Measurements from ENCODE around the gene AP3B2.

Gene AP3B2

DNA sequence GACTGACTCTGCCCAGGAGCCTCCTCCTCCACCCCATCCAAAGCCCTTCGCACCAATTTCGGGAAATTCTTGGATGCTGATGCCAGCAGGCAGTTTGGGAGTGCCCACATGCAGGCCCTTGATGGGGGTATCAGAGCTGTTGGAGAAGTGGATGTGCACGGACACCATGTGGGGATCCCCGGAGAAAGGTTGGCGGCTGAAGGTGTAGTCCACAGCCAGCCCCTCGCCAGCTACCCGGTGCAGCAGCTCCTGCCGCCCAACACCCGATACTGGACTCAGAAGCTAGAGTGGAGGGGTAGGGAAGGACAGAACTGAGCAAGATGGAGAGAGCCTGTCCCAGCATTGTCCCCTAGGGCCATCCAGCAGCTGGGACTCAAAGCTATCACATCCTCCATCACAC lies 47.0 kb downstream of the AP3B2 start:
- Histone ChIP-seq H3K9ac (ENCODE audit: low read length) (no peak overlapping the region), H3K9me3 (ENCODE audit: low read length) (no peaks in the 10 kb centered on the region), H3K27ac (ENCODE audit: low read depth, low read length) (no peak overlapping the region), H3K27me3 (ENCODE audit: control insufficient read depth in 1 of 2, insufficient read depth in 2 of 2, low read length in 2 of 2) (no peaks in the 10 kb centered on the region), H3K4me1 (ENCODE audit: insufficient read depth, low read length) (no peaks in the 10 kb centered on the region), H3K36me3 (ENCODE audit: insufficient read depth, low read length) (no peaks in the 10 kb centered on the region), H3K4me3 (ENCODE audit: low read depth in 1 of 2, low read length in 2 of 2) (no peak overlapping the region)

DNA sequence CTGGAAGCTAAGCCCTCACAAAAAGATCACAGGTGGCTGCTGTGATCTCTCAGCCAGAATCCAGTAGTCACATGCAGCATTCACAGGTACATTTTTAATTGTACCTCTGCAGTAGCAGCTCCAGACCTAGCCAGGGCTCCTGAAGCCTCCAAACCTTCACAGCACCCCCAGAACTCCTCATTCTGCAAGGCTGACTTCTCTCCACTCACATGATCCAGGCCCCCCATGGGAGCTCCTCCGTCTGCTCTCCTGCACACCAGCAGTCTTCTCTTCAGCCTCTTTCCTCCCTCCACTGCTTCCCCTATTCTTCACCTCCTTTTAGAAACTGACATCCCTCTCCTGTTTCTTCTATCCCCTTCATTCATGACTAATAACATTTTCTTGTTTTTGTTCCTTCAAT lies 49.3 kb downstream of the AP3B2 start:
- no peak overlapping the region for H3K27ac ChIP-seq (ENCODE audit: low read depth, low read length)
- no peaks in the 10 kb centered on the region for H3K36me3 ChIP-seq (ENCODE audit: insufficient read depth, low read length)
- H3K9me3 ChIP-seq (ENCODE audit: low read length) = no peaks in the 10 kb centered on the region
- no peak overlapping the region for H3K4me3 ChIP-seq (ENCODE audit: low read depth in 1 of 2, low read length in 2 of 2)
- H3K27me3 ChIP-seq (ENCODE audit: control insufficient read depth in 1 of 2, insufficient read depth in 2 of 2, low read length in 2 of 2) = no peaks in the 10 kb centered on the region
- no peaks in the 10 kb centered on the region for H3K4me1 ChIP-seq (ENCODE audit: insufficient read depth, low read length)
- no peak overlapping the region for H3K9ac ChIP-seq (ENCODE audit: low read length)

DNA sequence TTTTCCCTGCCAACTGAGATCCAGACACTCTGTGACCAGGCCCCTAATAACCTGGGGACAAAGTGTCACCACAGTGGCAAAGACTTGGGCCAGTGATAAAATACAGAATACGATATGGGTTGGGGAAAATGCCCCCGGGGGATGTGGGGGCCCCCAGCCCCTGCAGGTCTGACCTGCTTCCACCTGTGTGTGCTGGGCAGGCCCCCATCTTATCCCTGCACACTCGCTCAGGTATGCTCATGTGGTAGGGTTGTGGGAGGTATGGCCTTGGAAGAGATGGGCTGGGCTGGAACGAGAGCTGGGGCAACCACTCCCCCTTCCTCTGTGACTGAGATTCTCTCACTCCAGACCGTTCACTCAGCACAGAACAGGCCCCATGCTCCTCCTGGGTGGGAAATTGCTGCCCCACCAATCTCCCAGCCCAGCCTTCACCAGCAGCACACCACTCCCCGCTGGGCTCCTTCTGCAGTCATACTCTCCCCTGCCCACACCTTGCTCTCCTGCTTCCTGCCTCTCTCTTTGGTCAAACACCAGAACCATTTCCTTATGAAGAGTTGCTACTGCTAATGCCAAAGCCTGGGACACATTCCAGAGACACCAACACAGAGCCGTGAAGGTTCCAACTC lies 52.9 kb downstream of the AP3B2 start:
- H3K4me3 ChIP-seq (ENCODE audit: low read depth in 1 of 2, low read length in 2 of 2) = no peak overlapping the region
- H3K27me3 ChIP-seq (ENCODE audit: control insufficient read depth in 1 of 2, insufficient read depth in 2 of 2, low read length in 2 of 2) = no peaks in the 10 kb centered on the region
- H3K9me3 ChIP-seq (ENCODE audit: low read length) = no peaks in the 10 kb centered on the region
- H3K27ac ChIP-seq (ENCODE audit: low read depth, low read length) = no peak overlapping the region
- H3K36me3 ChIP-seq (ENCODE audit: insufficient read depth, low read length) = no peaks in the 10 kb centered on the region
- H3K4me1 ChIP-seq (ENCODE audit: insufficient read depth, low read length) = no peaks in the 10 kb centered on the region
- H3K9ac ChIP-seq (ENCODE audit: low read length) = no peak overlapping the region

DNA sequence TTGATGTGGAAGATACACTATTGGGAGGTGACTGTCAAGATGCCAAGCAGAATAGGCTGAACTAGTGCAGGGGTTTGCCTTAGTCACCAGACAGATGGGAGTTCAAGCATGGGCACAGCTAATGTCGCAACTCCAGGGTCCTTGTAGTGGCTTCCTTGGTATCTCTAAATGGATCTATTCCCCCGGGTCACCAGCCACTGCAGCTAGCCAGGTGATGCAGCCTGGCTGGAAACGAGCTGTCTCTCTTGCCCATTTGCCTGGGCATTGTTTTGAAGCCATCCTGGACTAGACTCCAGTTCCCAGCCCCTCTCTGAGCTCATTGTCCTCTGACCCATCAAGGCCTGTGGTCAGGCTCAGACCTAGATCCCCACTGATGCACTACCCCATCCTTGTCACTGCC lies 54.1 kb downstream of the AP3B2 start:
- Histone ChIP-seq H3K4me3 (ENCODE audit: low read depth in 1 of 2, low read length in 2 of 2) (no peak overlapping the region), H3K36me3 (ENCODE audit: insufficient read depth, low read length) (no peaks in the 10 kb centered on the region), H3K27me3 (ENCODE audit: control insufficient read depth in 1 of 2, insufficient read depth in 2 of 2, low read length in 2 of 2) (no peaks in the 10 kb centered on the region), H3K9ac (ENCODE audit: low read length) (no peak overlapping the region), H3K4me1 (ENCODE audit: insufficient read depth, low read length) (no peaks in the 10 kb centered on the region), H3K27ac (ENCODE audit: low read depth, low read length) (no peak overlapping the region), H3K9me3 (ENCODE audit: low read length) (no peaks in the 10 kb centered on the region)

DNA sequence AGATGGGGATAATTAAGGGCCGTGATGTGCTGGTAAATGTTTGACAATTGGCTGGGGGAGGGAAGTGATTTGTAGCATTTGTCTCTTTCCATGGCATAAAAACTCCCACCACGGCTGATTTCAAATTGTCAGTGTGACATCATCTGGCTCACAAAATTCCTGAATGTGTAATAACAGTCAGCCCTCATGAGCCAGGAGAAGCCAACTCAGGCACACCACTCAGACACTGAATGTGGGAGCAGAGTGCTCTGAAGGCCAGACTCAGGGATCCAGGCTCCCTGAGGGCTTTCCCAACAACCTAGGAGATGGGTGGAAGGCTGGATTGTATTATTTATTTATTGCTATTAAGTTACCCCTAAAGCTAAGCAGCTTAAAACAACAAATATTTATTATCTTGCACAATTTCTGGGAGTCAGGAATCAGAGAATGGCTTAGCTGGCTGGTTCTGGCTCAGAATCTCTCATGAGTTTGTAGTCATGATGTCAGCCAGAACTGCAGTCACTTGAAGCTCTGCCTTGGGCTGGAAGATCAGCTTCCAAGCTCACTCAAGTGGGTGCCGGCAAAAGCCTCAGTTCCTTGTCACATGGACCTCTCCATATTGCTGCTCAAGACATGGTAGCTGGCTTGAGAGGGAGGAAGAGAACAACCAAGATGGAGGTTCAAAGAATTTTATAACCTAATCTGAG lies 56.0 kb downstream of the AP3B2 start:
- Histone ChIP-seq H3K9me3 (ENCODE audit: low read length) (no peaks in the 10 kb centered on the region), H3K27ac (ENCODE audit: low read depth, low read length) (no peak overlapping the region), H3K27me3 (ENCODE audit: control insufficient read depth in 1 of 2, insufficient read depth in 2 of 2, low read length in 2 of 2) (no peaks in the 10 kb centered on the region), H3K36me3 (ENCODE audit: insufficient read depth, low read length) (no peaks in the 10 kb centered on the region), H3K9ac (ENCODE audit: low read length) (no peak overlapping the region), H3K4me3 (ENCODE audit: low read depth in 1 of 2, low read length in 2 of 2) (no peak overlapping the region), H3K4me1 (ENCODE audit: insufficient read depth, low read length) (no peaks in the 10 kb centered on the region)

DNA sequence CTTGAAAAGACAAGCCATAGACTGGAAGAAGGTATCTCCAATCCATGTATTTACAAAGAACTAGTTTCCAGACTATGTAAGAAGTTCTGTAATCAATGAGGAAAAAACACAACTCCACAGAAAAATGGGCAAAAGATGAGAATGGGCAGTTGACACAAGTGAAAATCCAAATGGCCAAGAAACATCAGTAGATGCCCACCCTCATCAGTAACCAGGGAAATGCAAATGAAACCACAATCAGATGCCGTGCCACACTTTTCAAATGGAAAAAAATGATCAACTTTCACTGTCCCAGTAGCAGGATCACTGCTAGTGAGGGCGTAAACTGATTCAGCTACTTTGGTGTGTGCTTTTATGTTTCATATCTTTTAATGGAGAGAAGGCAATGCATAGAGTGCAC lies 58.0 kb downstream of the AP3B2 start:
- H3K36me3 ChIP-seq (ENCODE audit: insufficient read depth, low read length) = no peaks in the 10 kb centered on the region
- H3K4me1 ChIP-seq (ENCODE audit: insufficient read depth, low read length) = no peaks in the 10 kb centered on the region
- H3K9me3 ChIP-seq (ENCODE audit: low read length) = no peaks in the 10 kb centered on the region
- H3K27me3 ChIP-seq (ENCODE audit: control insufficient read depth in 1 of 2, insufficient read depth in 2 of 2, low read length in 2 of 2) = peaks cover 0 to 14% of the 10 kb centered on the region in 2 donors
- no peak overlapping the region for H3K4me3 ChIP-seq (ENCODE audit: low read depth in 1 of 2, low read length in 2 of 2)
- H3K27ac ChIP-seq (ENCODE audit: low read depth, low read length) = no peak overlapping the region
- H3K9ac ChIP-seq (ENCODE audit: low read length) = no peak overlapping the region

DNA sequence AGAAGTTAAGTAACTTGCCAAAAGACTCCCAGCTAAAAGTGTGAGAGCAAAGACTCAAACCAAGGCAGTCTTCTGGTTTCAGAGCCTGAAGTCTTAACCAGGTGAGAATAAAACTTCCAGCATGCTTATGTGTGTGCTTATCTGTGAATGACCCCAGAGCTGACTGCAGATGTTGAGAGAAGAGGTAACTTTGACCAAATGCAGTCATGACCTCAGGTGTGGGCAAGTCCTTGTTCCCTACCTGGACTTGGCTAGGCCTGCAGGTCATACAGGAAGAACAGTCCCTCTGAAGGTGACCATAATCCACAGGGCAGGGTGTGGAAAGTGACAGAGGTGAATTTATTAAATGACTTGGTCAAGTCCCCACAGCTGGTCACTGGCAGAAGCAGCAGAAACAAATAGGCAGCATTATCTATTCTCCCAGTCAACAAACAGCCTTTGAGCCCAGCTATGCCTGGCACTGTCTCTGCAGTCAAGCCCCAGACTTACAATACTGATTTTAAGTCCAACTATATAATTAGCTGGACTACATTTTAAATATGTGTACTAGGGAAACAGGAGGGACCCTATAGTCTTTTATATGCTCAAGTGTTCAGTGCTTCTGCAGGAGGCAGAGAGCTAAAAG lies 59.5 kb downstream of the AP3B2 start:
- H3K4me3 ChIP-seq (ENCODE audit: low read depth in 1 of 2, low read length in 2 of 2) = no peak overlapping the region
- H3K36me3 ChIP-seq (ENCODE audit: insufficient read depth, low read length) = no peaks in the 10 kb centered on the region
- peaks cover 5% of the 10 kb centered on the region for H3K4me1 ChIP-seq (ENCODE audit: insufficient read depth, low read length)
- no peak overlapping the region for H3K27ac ChIP-seq (ENCODE audit: low read depth, low read length)
- H3K9me3 ChIP-seq (ENCODE audit: low read length) = no peaks in the 10 kb centered on the region
- no peak overlapping the region for H3K9ac ChIP-seq (ENCODE audit: low read length)
- peaks cover 0 to 23% of the 10 kb centered on the region in 2 donors for H3K27me3 ChIP-seq (ENCODE audit: control insufficient read depth in 1 of 2, insufficient read depth in 2 of 2, low read length in 2 of 2)

DNA sequence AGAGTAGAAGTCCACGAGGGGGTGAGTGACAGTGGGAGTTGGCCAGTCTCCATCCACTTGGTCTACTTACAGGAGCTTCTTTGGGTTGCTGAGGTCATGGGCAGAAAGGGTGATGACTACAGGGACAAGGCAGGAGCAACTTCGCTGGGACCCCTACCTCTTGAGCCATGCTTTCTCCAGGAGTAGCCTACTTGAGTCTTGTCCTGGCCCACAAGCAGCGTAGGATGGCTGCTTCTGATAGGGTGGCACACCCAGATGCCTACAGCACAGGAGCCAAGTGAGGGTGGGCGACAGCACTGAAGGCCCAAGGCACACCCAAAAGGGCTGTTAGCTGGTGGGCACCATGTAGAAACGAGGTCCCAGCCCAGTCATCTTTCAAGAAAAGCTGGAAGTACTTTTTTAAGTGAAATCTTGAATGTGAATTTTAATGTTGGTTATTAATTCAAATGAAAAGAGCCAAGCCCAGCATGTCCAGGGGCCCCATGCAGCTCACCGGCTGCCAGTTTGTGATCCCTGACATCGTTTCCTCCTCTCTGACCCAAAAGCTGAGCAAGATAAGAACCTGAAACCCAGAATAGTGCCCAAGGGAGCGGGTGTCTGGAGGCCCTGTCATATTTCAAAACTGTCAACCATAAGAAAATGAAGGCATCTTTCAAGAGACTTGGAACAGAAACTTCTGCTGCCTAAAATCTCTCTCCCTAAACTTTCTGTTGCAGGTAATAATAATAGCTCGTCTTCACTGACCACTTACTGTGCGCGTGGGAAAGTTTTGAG lies 60.3 kb downstream of the AP3B2 start:
- peaks cover 5% of the 10 kb centered on the region for H3K4me1 ChIP-seq (ENCODE audit: insufficient read depth, low read length)
- no peaks in the 10 kb centered on the region for H3K9me3 ChIP-seq (ENCODE audit: low read length)
- no peak overlapping the region for H3K9ac ChIP-seq (ENCODE audit: low read length)
- H3K27ac ChIP-seq (ENCODE audit: low read depth, low read length) = no peak overlapping the region
- no peaks in the 10 kb centered on the region for H3K36me3 ChIP-seq (ENCODE audit: insufficient read depth, low read length)
- no peak overlapping the region for H3K4me3 ChIP-seq (ENCODE audit: low read depth in 1 of 2, low read length in 2 of 2)
- peaks cover 0 to 23% of the 10 kb centered on the region in 2 donors for H3K27me3 ChIP-seq (ENCODE audit: control insufficient read depth in 1 of 2, insufficient read depth in 2 of 2, low read length in 2 of 2)

DNA sequence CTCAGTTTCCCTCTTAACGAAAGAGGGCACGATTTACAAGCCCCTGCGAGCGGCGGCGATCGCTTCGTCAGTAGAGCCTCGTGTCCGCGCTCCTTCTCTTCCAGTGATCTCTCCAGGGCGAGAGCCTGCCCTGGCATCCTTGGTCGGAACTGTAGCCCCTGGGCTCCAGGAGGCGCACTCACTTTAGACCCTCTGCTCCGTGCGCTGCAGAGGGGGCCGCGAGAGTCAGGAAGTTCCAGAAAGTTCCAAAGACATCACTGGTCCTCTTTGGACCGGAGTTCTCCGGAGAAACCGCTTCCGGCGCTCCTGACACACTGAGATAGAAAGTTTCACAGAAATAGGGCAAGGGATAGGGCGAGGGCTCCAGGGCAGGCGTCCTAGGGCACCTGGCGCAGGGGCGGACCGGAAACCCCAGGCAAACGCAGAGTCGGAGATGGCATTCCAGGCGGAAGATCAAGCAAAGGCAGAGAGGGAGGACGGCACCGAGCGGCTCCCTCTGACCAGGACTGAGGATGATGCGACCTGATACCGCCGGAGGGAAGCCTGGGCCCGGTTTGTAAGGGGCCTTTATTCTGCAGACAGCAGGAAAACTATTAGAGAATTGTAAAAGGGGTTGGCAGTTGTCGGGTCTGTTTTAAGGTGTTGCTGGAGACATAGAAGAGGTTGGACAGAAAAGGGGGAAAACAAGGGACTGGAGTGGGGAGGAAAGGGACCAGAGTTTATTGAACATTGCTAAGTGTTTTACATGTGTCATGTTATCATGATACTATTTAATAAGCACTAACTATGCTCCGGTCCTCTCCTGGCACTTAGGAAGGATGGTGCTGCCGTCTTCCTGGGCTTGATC lies 61.2 kb downstream of the AP3B2 start:
- H3K36me3 ChIP-seq (ENCODE audit: insufficient read depth, low read length) = no peaks in the 10 kb centered on the region
- H3K27ac ChIP-seq (ENCODE audit: low read depth, low read length) = no peak overlapping the region
- peaks cover 0 to 23% of the 10 kb centered on the region in 2 donors for H3K27me3 ChIP-seq (ENCODE audit: control insufficient read depth in 1 of 2, insufficient read depth in 2 of 2, low read length in 2 of 2)
- peak overlapping the region; percentile 55 to 56 for H3K4me3 ChIP-seq (ENCODE audit: low read depth in 1 of 2, low read length in 2 of 2)
- no peak overlapping the region for H3K9ac ChIP-seq (ENCODE audit: low read length)
- H3K4me1 ChIP-seq (ENCODE audit: insufficient read depth, low read length) = peaks cover 5% of the 10 kb centered on the region
- H3K9me3 ChIP-seq (ENCODE audit: low read length) = no peaks in the 10 kb centered on the region

DNA sequence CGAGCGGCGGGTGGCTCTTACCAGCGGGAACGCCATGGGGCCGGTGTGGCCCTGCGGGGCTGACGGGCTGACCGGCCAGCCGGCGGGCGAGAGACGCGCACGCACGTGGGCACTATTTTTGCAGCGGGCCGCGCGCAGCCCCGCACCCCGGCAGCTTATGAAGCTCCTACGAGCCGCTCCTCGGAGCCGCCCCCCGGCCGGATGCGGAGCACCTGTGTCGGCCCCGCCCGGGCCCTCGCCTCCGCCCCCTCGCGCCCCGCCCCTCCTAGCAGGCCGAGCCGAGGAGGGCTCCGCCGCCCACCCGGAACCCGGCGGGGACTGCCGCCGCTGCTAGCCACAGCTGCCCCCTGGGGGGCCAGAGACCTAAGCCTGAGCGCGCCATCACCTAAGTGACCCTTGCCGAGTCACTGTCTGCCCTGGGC lies 61.8 kb downstream of the AP3B2 start:
- Histone ChIP-seq H3K9ac (ENCODE audit: low read length) (no peak overlapping the region), H3K4me1 (ENCODE audit: insufficient read depth, low read length) (peaks cover 5% of the 10 kb centered on the region), H3K27ac (ENCODE audit: low read depth, low read length) (no peak overlapping the region), H3K9me3 (ENCODE audit: low read length) (no peaks in the 10 kb centered on the region), H3K4me3 (ENCODE audit: low read depth in 1 of 2, low read length in 2 of 2) (peak overlapping the region; percentile 55 to 56), H3K36me3 (ENCODE audit: insufficient read depth, low read length) (no peaks in the 10 kb centered on the region), H3K27me3 (ENCODE audit: control insufficient read depth in 1 of 2, insufficient read depth in 2 of 2, low read length in 2 of 2) (peaks cover 0 to 23% of the 10 kb centered on the region in 2 donors)

Data from muscle layer of colon (tissue), 2 donors.